ENCODE data around the gene SLC2A8. TPM values are rescaled to one million over a fixed set of nuclear protein-coding genes. Genes with fewer than 3 reads are reported as not detected.

SLC2A8 gene
- total RNA-seq, 1 donor from 2014 or later = 30.6 TPM

DNA sequence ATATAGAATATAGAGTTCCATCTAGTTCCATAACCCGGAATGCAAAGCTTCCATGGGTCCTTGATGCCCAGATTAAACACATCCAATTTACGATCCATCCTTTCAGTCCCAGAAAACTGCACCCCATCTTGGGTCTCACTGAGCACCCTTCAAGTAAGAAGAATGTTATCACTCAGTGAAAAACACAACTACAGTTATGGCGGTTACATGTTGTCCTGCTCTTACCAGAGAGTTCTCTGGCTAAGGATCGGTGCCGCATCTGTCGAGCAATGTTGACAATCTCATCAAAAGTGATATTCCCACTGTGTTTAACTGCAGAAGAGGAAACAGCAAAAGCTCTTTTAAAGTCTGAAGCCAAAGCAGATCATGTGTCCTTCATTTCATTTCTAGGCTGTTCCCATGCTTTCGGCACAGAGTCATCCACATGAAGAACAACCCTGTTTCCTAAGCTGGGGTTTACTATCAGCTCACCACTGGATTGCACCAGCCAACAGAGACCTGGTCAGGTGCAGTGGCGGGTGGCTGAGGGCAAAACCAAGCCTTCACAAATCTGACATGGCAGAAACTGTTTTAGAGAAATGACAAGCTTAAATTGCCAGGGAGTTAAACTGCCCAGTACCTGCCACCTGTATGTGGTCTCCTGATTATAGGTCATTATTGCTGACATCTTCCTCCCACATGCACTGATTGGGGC, 51.3 kb downstream of the SLC2A8 start:
- peaks cover 17% of the 10 kb centered on the region for H3K9me3 Mint-ChIP-seq (ENCODE audit: unreplicated experiment)
- no peak overlapping the region for H3K27ac Mint-ChIP-seq (ENCODE audit: unreplicated experiment)
- peaks cover 16% of the 10 kb centered on the region for H3K36me3 Mint-ChIP-seq (ENCODE audit: unreplicated experiment)
- DNase-seq = no peak
- no peak overlapping the region for H3K4me3 Mint-ChIP-seq (ENCODE audit: unreplicated experiment)
- peaks cover 11% of the 10 kb centered on the region for H3K4me1 Mint-ChIP-seq (ENCODE audit: low read depth, unreplicated experiment)
- H3K27me3 Mint-ChIP-seq (ENCODE audit: unreplicated experiment) = peaks cover 8% of the 10 kb centered on the region
- no peak for TF ChIP-seq CTCF (IDR thresholded peaks at IDR 0.05; ENCODE audit: partially characterized antibody, unreplicated experiment)

DNA sequence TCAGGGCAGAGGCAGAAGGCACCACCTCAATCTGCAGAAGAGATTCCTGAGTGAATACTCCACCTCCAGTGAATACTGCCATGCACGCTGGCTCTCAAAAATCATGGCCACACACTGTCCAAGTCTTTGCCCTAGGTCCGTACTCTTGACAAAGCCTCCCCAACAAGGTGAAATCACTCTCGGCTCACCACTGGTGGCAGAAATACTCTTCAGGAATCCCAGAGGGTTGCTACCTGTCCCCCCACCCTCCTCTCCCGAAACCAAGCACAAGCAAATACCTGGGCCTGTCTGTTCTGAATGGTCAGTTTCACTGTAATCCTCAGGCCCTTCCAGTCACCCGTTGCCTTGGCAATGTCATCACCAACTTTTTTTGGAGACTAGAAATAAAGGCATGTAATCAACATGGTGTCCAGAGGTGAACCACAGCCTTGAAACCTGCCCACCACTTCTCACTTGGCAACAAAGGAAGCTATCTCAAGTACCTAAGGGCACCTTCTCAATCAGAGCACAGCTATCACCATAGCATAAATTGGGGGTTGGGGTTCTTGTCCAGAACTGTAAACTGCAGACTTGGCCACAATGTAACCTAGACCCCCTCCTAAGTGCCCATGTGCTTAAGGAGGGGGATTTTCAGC, 52.5 kb downstream of the SLC2A8 start:
- TF ChIP-seq CTCF (IDR thresholded peaks at IDR 0.05; ENCODE audit: partially characterized antibody, unreplicated experiment) = no peak

DNA sequence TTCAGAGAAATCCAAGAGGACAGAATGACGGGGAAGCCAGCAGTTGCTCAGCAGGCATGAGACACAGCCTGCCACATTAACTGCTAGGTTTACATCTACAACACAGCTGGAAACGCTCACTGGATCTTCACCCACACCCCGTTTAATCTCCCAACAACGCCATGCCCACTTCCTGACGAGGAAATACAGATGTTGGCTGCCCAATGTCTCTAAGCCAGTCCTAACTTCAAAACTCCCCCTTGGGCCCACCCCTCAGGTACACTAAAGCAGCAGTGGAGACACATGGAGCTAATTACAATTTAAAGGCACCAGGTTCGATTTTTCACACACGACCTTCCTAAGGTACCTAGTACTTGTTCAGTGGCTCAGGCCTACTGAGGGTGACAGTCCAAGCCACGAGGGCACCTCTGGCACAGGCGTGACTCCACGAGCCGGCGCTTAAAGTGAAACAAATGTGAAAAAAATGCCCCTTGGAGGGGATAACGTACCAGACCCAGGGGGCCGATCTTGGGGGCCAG, 53.3 kb downstream of the SLC2A8 start:
- H3K9me3 Mint-ChIP-seq (ENCODE audit: unreplicated experiment) = peaks cover 10% of the 10 kb centered on the region
- peaks cover 11% of the 10 kb centered on the region for H3K4me1 Mint-ChIP-seq (ENCODE audit: low read depth, unreplicated experiment)
- DNase-seq = no peak
- no peak for TF ChIP-seq CTCF (IDR thresholded peaks at IDR 0.05; ENCODE audit: partially characterized antibody, unreplicated experiment)
- peaks cover 12% of the 10 kb centered on the region for H3K27me3 Mint-ChIP-seq (ENCODE audit: unreplicated experiment)
- peak overlapping the region; percentile 92 for H3K27ac Mint-ChIP-seq (ENCODE audit: unreplicated experiment)
- peaks cover 2% of the 10 kb centered on the region for H3K36me3 Mint-ChIP-seq (ENCODE audit: unreplicated experiment)
- peak overlapping the region; percentile 98 for H3K4me3 Mint-ChIP-seq (ENCODE audit: unreplicated experiment)

More for the DNA sequence above, 52.5 kb downstream of the SLC2A8 start:
- Mint-ChIP-seq H3K4me1 (ENCODE audit: low read depth, unreplicated experiment) (peaks cover 11% of the 10 kb centered on the region), H3K27ac (ENCODE audit: unreplicated experiment) (no peak overlapping the region), H3K9me3 (ENCODE audit: unreplicated experiment) (peaks cover 12% of the 10 kb centered on the region), H3K36me3 (ENCODE audit: unreplicated experiment) (peaks cover 10% of the 10 kb centered on the region), H3K4me3 (ENCODE audit: unreplicated experiment) (peak overlapping the region; percentile 98), H3K27me3 (ENCODE audit: unreplicated experiment) (peaks cover 10% of the 10 kb centered on the region)
- DNase-seq = no peak

GRCh38 chr9:127450830-127451607, 54.0 kb downstream of the SLC2A8 start, which contains the start of the genes LRSAM1 and RPL12:
Gene LRSAM1, plus strand, starts transcription at chr9:127451510. Its CDS starts 3,018 bp downstream, at chr9:127454528.
Gene RPL12, minus strand, starts transcription at chr9:127451406. Its CDS starts 89 bp downstream, at chr9:127451317.
- H3K4me1 Mint-ChIP-seq (ENCODE audit: low read depth, unreplicated experiment) = peaks cover 11% of the 10 kb centered on the region

More at GRCh38 chr9:127450830-127451607, 54.0 kb downstream of the SLC2A8 start, which contains the start of the genes LRSAM1 and RPL12:
- DNase-seq = peak; percentile 99
- H3K9me3 Mint-ChIP-seq (ENCODE audit: unreplicated experiment) = peaks cover 14% of the 10 kb centered on the region
- H3K27ac Mint-ChIP-seq (ENCODE audit: unreplicated experiment) = peak within 1 kb of the TSS; percentile 92
- H3K27me3 Mint-ChIP-seq (ENCODE audit: unreplicated experiment) = peaks cover 12% of the 10 kb centered on the region
- H3K36me3 Mint-ChIP-seq (ENCODE audit: unreplicated experiment) = peaks cover 5% of the 10 kb centered on the region
- peak within 1 kb of the TSS; percentile 98 for H3K4me3 Mint-ChIP-seq (ENCODE audit: unreplicated experiment)
- TF ChIP-seq CTCF (IDR thresholded peaks at IDR 0.05; ENCODE audit: partially characterized antibody, unreplicated experiment) = no peak
